SU-DHL-6 (cell line): ENCODE results near the gene VAV3.

ENCODE experiments used
- H2AFZ ChIP-seq: fragments of 200-600 bp; sonication (generic); 2 replicates; pipeline ENCODE4 v1.6.1; 2014; ENCODE audit warnings: low read depth, mild to moderate bottlenecking, moderate library complexity, mixed read lengths, antibody characterized with exemption, low read length; ENCODE audit not compliant: severe bottlenecking
- H3F3A ChIP-seq: fragments of 200-600 bp; shearing (Covaris generic); 2 replicates; pipeline ENCODE4 v1.6.0; 2016; ENCODE audit warnings: antibody characterized with exemption, mild to moderate bottlenecking; ENCODE audit not compliant: insufficient read depth
- H3K27ac ChIP-seq: fragments of 200-600 bp; sonication (generic); 2 replicates; pipeline ENCODE4 v1.5.1; 2016; ENCODE audit warnings: low read depth, mild to moderate bottlenecking, low read length, moderate library complexity, mixed read lengths
- H3K27me3 ChIP-seq: fragments of 200-600 bp; sonication (generic), shearing (Covaris generic); 2 replicates; pipeline ENCODE4 v1.6.0; 2014; ENCODE audit warnings: mild to moderate bottlenecking, low read length
- H3K36me3 ChIP-seq: fragments of 200-600 bp; sonication (generic); 2 replicates; pipeline ENCODE4 v1.6.1; 2014; ENCODE audit warnings: mild to moderate bottlenecking, low read length, mixed read lengths
- H3K4me2 ChIP-seq: fragments of 300-600, 200-600 bp; shearing (Covaris generic), sonication (generic); 2 replicates; pipeline ENCODE4 v1.6.0; 2014; ENCODE audit warnings: low read length, low read depth, mild to moderate bottlenecking; ENCODE audit not compliant: poor library complexity, severe bottlenecking
- H3K4me3 ChIP-seq: fragments of 200-600 bp; sonication (generic); 2 replicates; pipeline ENCODE4 v1.5.1; 2014; ENCODE audit warnings: antibody characterized with exemption, low read length, mild to moderate bottlenecking, mixed read lengths; ENCODE audit not compliant: insufficient read depth, poor library complexity, severe bottlenecking
- H3K79me2 ChIP-seq: fragments of 200-600 bp; sonication (generic); 2 replicates; pipeline ENCODE4 v1.6.1; 2014; ENCODE audit warnings: mild to moderate bottlenecking, low read length, moderate library complexity; ENCODE audit not compliant: insufficient read depth
- H3K9ac ChIP-seq: fragments of 200-600 bp; sonication (generic); 2 replicates; pipeline ENCODE4 v1.7.0; 2014; ENCODE audit warnings: mild to moderate bottlenecking, low read length
- H3K9me2 ChIP-seq: fragments of 200-600 bp; sonication (generic); replicated peaks from 2 replicates; pipeline ENCODE4 v1.6.1; 2014; ENCODE audit warnings: low read length; ENCODE audit not compliant: insufficient read depth
- H3K9me3 ChIP-seq: fragments of 200-600 bp; sonication (generic); 2 replicates; pipeline ENCODE4 v1.6.1; 2014; ENCODE audit warnings: low read length, mixed read lengths; ENCODE audit not compliant: insufficient read depth
- H4K20me1 ChIP-seq: fragments of 200-600 bp; sonication (generic); 2 replicates; pipeline ENCODE4 v1.6.1; 2014; ENCODE audit warnings: low read depth, mild to moderate bottlenecking, antibody characterized with exemption, low read length, moderate library complexity, mixed read lengths
- EZH2phosphoT487 ChIP-seq: fragments of 200-600 bp; sonication (generic), shearing (Covaris generic); conservative IDR thresholded peaks from 2 replicates; pipeline ENCODE4 v1.6.1; 2018; ENCODE audit warnings: mild to moderate bottlenecking, antibody characterized with exemption, low read length, moderate library complexity, mixed read lengths
- TF ChIP-seq, protein P1 (sequence below): fragments of 200-600 bp; sonication (generic); IDR thresholded peaks from one replicate; pipeline ENCODE4 v1.5.1; 2017; ENCODE audit warnings: antibody characterized with exemption, mild to moderate bottlenecking, low read length, moderate library complexity; ENCODE audit not compliant: insufficient read depth, poor library complexity, severe bottlenecking

The VAV3 gene

DNA sequence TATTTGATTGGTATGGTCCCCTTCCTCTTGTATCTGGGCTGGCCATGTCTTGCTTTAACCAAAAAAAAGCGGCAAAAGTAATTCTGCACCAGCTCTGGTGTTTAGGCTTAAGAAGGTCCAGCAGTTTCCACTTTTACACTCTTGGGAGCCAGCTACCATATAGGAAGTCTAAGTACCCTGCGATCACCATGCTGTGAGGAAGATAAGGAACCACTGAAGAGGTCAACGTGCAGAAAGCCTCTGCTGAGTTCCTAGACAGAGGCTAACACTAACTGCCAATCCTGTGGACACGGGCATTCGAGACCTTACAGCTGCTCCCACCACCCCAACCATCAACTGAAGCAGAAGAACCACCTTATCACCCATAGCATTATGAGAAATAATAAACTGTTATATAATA lies 331.4 kb downstream of the VAV3 start:
- Histone ChIP-seq H3K9me2 (no peaks in the 10 kb centered on the region), H3K79me2 (no peaks in the 10 kb centered on the region), H3K9me3 (no peaks in the 10 kb centered on the region)

DNA sequence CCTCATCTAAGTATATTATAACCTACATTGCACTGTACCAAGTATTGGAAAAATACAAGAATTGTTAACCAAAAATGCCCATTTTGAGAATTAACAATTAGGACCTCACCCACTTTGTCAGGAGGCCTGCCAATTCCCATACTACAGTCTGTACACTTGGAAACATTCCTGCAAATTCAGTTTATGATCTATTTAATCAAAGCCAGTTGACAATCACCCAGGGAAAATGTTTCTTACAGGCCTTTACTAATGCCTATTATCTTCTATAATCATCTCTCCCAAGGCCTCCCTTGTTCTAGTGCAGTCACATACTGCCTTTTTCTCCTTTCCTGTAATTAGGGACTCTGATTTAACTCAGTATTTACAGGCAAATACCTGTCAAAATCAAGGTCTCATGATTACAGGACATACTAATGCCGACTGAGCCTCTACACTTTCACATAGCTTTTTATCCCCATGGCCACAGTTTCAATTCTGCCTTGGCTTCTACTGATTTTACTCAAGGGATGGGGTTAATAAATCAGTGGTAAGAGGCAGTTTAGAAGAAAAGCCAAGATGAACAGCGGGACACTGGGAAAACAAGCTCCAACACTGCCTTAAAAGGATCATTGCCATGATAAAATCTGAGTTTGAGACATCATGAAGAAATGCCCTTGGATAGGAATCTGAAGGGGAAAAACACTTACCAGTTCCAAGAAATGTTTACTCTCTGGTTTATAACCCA lies 338.7 kb downstream of the VAV3 start:
- no peaks in the 10 kb centered on the region for H3K36me3 ChIP-seq
- no peaks in the 10 kb centered on the region for H3K79me2 ChIP-seq
- no peak overlapping the region for H3K27ac ChIP-seq
- H3K4me3 ChIP-seq, result no peak overlapping the region
- H3K27me3 ChIP-seq, result no peaks in the 10 kb centered on the region
- H3F3A ChIP-seq, result no peaks in the 10 kb centered on the region
- no peak overlapping the region for H2AFZ ChIP-seq
- H3K9me2 ChIP-seq, result no peaks in the 10 kb centered on the region
- H4K20me1 ChIP-seq, result no peaks in the 10 kb centered on the region
- no peak overlapping the region for H3K9ac ChIP-seq
- H3K4me2 ChIP-seq, result no peak overlapping the region
- H3K9me3 ChIP-seq, result no peaks in the 10 kb centered on the region
- TF ChIP-seq, protein P1, sequence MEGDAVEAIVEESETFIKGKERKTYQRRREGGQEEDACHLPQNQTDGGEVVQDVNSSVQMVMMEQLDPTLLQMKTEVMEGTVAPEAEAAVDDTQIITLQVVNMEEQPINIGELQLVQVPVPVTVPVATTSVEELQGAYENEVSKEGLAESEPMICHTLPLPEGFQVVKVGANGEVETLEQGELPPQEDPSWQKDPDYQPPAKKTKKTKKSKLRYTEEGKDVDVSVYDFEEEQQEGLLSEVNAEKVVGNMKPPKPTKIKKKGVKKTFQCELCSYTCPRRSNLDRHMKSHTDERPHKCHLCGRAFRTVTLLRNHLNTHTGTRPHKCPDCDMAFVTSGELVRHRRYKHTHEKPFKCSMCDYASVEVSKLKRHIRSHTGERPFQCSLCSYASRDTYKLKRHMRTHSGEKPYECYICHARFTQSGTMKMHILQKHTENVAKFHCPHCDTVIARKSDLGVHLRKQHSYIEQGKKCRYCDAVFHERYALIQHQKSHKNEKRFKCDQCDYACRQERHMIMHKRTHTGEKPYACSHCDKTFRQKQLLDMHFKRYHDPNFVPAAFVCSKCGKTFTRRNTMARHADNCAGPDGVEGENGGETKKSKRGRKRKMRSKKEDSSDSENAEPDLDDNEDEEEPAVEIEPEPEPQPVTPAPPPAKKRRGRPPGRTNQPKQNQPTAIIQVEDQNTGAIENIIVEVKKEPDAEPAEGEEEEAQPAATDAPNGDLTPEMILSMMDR, result no peak

More for the DNA sequence above, 331.4 kb downstream of the VAV3 start:
- no peak for TF ChIP-seq EZH2phosphoT487
- TF ChIP-seq, protein P1, result no peak
- Histone ChIP-seq H3K27ac (no peak overlapping the region), H3K36me3 (no peaks in the 10 kb centered on the region), H2AFZ (no peak overlapping the region), H3K9ac (no peak overlapping the region), H4K20me1 (no peaks in the 10 kb centered on the region), H3K4me3 (no peak overlapping the region), H3K4me2 (no peak overlapping the region), H3K27me3 (no peaks in the 10 kb centered on the region), H3F3A (no peaks in the 10 kb centered on the region)

DNA sequence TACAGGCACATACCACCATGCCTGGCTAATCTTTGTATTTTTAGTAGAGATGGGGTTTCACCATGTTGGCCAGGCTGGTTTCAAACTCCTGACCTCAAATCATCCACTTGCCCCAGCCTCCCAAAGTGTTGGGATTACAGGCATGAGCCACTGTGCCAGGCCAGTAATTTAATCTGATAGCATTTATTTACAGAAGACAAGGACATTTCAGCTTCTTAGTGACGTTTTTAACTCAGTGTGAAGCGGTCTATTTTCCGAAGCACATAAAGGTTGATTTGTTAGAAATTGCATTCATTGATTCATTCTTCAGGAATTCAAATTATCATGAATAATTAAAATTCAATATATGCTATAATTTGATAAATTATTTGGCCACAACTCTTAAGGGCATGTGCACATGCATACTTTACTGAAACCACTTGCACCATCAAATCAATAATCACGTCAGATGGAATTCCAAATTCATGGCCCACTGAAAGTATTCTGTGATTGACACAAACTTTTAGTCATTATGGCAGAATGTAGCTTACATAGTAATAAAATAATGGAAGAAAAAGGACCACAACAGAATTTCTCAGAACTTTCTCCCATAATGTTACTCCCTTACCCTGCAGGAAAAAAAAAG lies 339.5 kb downstream of the VAV3 start:
- Histone ChIP-seq H3K36me3 (no peaks in the 10 kb centered on the region), H2AFZ (no peak overlapping the region), H3K4me2 (no peak overlapping the region), H3K27me3 (no peaks in the 10 kb centered on the region), H3K9me2 (no peaks in the 10 kb centered on the region), H4K20me1 (no peaks in the 10 kb centered on the region), H3K27ac (no peak overlapping the region), H3K9me3 (no peaks in the 10 kb centered on the region), H3K4me3 (no peak overlapping the region), H3F3A (no peaks in the 10 kb centered on the region), H3K9ac (no peak overlapping the region), H3K79me2 (no peaks in the 10 kb centered on the region)
- TF ChIP-seq, protein P1, result no peak
- no peak for TF ChIP-seq EZH2phosphoT487
